HG02973 (cell line): ENCODE measurements around the gene MAN1B1.
"Not testable (repeated sequence)": the region's sequence is repeated elsewhere in the genome, so short reads cannot be mapped to it uniquely, and the experiment has no call there.

Experiments
- ATAC-seq: cut with Tn5 transposase; IDR thresholded peaks from one replicate; pipeline ENCODE4 v1.9.1; 2021; ENCODE audit warnings: moderate library complexity; ENCODE audit not compliant: unreplicated experiment

The MAN1B1 gene

DNA sequence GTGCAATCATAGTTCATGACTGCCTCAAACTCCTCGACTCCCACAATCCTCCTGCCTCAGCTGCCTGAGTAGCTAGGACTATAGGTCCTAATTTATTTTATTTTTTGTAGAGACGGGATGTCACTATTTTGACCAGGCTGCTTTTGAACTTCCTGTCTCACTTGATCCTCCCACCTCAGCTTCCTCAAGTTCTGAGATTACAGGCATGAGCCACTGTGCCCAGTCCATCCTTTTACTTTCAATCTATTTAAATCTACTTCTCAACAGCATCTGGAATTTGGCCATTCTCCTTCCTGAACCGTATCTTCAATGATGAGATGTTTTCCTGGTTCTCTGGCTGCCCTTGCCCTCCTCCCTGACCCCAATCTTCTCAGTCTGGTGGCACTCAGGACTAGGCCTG is 40.0 kb downstream of the MAN1B1 start:
- ATAC-seq: no peak

- no peak for ATAC-seq
Observed at GRCh38 chr9:137127301-137128157, 40.7 kb downstream of the MAN1B1 start.

- ATAC-seq: peak; percentile 5
Observed at GRCh38 chr9:137128158-137128861, 41.5 kb downstream of the MAN1B1 start.

DNA sequence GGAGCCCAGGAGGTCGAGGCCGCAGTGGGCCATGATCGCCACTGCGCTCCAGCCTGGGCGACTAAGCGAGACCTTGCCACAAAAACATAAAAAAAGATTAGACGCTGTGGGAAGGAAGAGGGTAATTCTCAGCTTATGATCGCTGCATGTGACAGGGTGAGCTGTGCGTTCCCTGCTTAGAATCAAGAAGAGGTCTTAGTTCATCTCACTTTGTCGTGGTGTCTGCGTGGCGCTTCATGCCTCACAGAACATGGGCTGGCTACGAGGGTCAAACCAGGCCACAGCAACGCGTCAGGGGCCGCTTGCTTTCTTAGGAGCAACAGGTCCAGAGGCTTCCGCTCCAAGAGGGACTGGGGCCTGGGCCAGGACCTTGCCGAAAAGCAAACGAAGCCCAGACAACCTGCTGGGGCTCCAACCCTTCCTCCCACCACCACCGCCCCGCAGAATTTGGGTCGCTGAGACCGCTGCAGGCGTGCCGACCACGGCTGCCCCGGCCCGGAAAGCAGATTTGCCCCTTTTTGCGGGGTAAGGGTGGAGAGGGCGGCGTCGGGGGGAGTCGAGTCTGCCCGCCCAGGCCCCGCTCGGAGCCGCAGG is 42.2 kb downstream of the MAN1B1 start:
- ATAC-seq: peak; percentile 8

DNA sequence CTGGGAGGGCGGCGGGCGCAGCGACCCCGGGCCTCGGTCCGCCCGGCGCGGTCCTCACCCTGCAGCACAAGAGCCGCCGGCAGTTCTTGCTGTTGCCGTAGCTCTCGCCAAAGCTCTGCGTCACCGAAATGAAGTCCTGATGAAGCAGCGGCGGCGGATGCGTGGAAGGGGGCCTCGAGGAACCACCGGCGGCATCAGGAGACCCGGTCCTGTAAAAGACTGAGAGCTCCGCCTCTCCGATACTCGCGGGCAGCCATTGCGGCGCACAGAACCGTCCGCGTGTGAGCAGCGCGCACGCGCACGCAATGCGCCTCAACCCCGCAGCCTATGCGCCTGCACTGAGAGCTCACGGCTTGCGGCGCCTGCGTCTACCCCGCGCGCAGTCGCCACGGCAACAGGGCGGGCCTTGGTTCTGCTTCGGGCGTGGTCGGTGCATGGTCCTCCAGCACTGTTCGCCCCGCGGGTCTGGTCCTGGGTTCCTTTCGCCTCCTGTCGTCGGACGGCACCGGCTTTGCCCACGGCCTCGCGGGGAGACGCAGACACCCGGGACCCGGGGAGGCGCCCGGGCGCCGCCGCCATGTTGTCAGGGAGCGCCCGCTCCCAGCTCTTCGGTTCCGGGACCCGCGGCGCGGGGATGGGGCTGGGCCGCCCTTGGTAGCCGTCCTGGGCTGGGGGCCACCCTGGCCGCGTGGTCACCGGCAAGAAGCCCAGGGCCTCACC is 42.8 kb downstream of the MAN1B1 start:
- ATAC-seq: peak; percentile 67

GRCh38 chr9:137130176-137130755 is 43.5 kb downstream of the MAN1B1 start:
- peak; percentile 11 for ATAC-seq

DNA sequence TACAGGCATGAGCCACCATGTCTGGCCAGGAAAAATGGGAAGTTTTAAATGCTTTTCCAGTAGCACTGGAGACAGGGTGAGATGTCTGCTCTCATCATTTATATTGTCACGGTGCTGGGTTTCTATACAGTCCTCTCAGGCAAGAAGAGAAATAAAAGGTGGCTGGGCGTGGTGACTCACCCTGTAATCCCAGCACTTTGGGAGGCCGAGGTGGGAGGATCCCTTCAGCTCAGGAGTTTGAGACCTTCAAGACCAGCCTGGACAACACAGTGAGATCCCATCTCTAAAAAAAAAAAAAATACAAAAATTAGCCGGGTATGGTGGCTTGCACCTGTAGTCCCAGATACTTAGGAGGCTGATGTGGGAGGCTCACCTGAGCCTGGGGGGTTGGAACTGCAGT is 47.4 kb downstream of the MAN1B1 start:
- no peak for ATAC-seq

DNA sequence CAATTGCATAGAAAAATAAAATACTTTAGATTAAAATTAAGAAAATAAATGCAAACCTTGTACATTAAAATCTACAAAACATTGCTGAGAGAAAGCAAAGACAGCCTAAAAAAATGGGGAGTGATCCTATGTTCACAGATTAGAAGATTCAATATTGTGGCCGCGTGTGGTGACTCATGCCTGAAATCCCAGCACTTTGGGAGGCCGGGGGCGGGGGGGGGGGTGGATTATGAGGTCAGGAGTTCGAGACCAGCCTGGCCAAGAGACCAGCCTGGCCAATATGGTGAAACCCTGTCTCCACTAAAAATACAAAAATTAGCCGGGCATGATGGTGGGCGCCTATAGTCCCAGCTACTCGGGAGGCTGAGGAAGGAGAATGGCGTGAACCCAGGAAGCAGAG is 48.4 kb downstream of the MAN1B1 start:
- ATAC-seq: not testable (repeated sequence)

DNA sequence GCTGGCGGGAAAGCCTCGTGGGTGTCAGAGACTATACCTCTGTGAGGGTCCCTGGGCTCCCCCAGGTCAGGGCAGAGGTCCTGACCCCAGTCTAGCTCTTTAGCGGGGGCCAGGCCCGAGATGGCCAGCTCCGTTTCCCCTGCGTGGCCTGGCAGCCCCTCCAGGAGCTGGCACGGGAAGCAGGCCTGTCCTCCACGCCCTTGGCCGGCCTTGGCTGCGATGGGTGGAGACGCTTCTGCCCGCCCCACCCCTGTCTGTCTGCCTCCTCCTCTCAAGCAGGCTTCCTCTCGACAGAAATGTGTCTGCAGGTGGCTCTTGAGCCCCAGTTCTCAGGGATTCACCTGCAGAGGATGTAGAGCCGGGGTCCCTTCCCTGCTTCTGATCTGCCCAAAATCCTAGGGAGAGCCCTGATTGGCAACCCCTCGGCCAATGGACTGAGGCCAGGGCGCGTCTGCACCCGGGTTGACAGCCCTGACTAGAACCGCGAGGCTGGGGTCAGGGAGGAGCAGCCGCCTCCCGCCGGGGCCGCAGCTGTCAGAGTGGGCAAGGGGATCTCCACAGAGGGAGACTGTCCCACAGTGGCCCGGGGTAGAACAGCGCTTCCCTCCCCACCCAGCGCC is 49.6 kb downstream of the MAN1B1 start:
- no peak for ATAC-seq

GRCh38 chr9:137136881-137137607 is 50.3 kb downstream of the MAN1B1 start:
- ATAC-seq: no peak

DNA sequence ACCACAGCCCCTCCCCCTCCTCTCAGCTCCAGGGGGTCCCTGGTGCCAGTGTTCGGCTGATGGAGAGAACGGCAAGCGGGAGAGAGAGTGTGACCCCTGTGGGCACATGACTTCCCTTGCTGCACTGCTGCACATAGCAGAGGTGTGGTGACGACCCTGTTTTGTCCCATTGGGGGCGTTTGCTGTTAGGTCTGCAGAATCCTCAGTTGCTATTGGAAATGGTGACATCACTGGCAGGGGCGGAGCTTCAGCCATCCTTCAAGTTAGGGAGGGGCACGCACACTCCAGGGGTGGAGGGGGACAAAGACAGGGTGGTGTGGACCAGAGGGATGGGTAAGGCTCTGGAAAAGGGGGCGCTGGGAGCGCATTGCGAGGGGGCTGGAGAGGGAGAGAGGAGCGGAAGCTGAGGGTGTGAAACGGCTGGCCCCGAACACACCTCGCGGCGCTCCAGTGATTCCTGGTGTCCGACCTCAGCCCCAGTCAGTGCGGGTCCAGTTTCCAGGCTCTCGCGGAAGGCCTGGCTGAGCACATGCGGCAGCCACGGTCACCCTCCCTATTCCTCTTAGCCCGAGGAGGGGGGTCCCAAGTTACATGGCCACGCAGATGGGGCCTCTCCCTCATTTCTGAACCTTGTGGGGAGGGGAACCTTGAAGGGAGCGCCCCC is 51.4 kb downstream of the MAN1B1 start:
- no peak for ATAC-seq

DNA sequence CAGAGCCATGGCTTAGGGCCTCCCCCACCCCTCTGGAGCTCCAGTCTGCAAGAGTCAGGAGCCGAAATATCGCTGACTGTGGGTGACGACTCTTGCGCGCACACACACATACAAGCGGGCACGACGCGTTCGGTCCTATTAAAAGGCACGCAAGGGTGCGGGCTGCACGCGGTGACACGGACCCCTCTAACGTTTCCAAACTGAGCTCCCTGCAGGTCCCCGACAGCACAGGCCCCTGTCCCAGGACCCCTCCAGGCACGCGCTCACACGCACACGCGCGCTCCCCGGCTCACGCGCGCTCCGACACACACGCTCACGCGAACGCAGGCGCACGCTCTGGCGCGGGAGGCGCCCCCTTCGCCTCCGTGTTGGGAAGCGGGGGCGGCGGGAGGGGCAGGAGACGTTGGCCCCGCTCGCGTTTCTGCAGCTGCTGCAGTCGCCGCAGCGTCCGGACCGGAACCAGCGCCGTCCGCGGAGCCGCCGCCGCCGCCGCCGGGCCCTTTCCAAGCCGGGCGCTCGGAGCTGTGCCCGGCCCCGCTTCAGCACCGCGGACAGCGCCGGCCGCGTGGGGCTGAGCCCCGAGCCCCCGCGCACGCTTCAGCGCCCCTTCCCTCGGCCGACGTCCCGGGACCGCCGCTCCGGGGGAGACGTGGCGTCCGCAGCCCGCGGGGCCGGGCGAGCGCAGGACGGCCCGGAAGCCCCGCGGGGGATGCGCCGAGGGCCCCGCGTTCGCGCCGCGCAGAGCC is 52.1 kb downstream of the MAN1B1 start, which contains the start of gene GRIN1:
GRIN1 (plus strand) TSS at position 433 of the 746 bp plus-strand sequence. CDS start 333 bp downstream, outside the sequence.
- no peak for ATAC-seq

DNA sequence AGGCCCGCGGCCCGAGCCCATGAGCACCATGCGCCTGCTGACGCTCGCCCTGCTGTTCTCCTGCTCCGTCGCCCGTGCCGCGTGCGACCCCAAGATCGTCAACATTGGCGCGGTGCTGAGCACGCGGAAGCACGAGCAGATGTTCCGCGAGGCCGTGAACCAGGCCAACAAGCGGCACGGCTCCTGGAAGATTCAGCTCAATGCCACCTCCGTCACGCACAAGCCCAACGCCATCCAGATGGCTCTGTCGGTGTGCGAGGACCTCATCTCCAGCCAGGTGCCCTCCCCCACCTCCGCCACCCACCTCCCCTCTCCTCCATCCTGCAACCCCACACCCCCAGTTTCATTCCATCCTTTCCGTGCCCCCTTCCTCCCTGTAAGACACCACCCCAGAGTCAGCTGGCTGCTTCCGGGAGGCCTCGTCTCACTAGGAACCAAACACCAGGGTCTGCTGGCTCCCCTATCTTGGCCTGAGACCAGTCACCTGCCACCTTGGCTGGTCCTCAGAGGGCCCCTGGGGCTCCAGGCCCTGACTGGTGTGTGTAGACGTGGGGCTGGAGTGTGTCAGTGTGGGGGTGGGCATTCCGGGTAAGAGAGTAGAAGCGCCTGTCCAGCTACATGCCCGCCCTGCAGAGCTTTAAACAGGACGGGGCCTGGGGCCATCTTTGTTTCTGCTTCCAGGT is 52.8 kb downstream of the MAN1B1 start:
- no peak for ATAC-seq

DNA sequence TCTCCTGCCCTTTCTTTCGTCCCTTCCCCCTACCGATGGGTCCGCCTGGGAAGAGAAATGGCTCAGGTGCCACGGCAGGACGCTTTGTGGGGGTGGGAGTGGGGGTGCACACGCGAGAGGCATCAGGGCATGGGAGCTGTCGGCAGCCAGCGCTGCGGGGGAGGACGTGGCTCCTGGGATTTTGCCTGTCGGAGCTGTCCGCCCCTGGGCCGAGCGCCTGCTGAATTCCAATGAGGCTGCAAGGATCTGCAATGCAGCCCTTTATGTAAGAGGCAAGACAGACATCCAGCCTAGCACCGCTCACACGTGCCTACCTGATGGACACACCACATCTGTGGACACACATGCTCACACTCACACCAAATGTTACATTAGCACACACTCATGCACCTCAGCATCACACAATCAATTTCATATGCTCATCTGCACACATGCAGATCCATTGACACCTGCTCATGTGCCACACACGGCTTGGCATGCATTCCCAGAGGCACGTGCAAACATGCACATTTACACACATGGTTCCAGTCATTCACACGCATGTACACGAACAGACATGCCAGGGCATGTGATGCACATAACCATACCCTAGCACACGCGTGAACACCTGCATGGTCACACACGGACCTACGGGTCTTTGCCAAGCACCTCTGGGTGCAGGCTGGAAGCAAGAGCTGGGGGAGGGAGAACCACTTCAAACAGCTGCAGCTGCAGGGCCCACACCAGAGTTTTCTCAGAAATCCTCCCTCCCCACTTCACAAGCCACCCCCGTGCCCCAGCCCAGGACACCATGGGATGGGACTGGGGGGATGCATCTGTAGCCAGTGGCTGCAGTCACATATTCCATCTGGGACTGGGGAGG is 53.6 kb downstream of the MAN1B1 start:
- no peak for ATAC-seq

GRCh38 chr9:137141050-137141810 is 54.4 kb downstream of the MAN1B1 start:
- ATAC-seq: no peak
